ENCODE data around the gene PTPRK.

Gene PTPRK

GRCh38 chr6:128284128-128284527, 236.3 kb downstream of the PTPRK start:
- no peak for TF ChIP-seq NFIC (IDR thresholded peaks at IDR 0.05)
- no peak for TF ChIP-seq EGR1 (IDR thresholded peaks at IDR 0.05)
- TF ChIP-seq ZBTB7A (IDR thresholded peaks at IDR 0.05; ENCODE audit: low read depth): no peak
- TF ChIP-seq CEBPB (IDR thresholded peaks at IDR 0.05): no peak
- TF ChIP-seq YY1 (IDR thresholded peaks at IDR 0.05; ENCODE audit: low read depth): no peak

DNA sequence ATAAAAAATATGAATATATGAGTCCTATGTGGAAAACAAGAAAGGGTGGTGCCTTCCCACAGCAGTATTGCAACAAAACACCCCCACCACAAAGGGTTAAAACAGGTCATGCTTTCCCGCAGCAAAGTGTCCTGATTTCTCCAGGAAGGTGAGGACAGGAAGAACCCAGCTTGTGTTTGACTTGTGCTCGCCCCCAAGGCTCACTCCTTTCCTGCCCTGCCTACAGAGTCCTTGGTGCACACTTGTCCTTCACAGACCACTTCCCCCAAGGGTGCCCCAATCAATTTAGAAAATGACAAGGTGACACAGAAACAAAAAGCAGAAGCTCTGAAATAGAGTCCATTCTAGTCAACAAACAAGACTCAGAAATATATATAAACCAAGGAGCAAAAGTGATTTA, 237.4 kb downstream of the PTPRK start:
- TF ChIP-seq NFIC (IDR thresholded peaks at IDR 0.05) (no peak), ZBTB7A (IDR thresholded peaks at IDR 0.05; ENCODE audit: low read depth) (no peak), YY1 (IDR thresholded peaks at IDR 0.05; ENCODE audit: low read depth) (no peak), TAF1 (IDR thresholded peaks at IDR 0.05; ENCODE audit: low read depth) (no peak)

- TF ChIP-seq RAD21 (IDR thresholded peaks at IDR 0.05; ENCODE audit: low read depth) (no peak), EP300 (IDR thresholded peaks at IDR 0.05; ENCODE audit: borderline replicate concordance) (no peak), USF1 (IDR thresholded peaks at IDR 0.05) (no peak), TEAD4 (IDR thresholded peaks at IDR 0.05) (no peak), ZBTB7A (IDR thresholded peaks at IDR 0.05; ENCODE audit: low read depth) (no peak), CEBPB (IDR thresholded peaks at IDR 0.05) (no peak), EGR1 (IDR thresholded peaks at IDR 0.05) (no peak), TAF1 (IDR thresholded peaks at IDR 0.05; ENCODE audit: low read depth) (no peak), TCF12 (IDR thresholded peaks at IDR 0.05; ENCODE audit: low read depth) (no peak), YY1 (IDR thresholded peaks at IDR 0.05; ENCODE audit: low read depth) (no peak), FOXM1 (IDR thresholded peaks at IDR 0.05; ENCODE audit: borderline replicate concordance, low read depth) (no peak), NFIC (IDR thresholded peaks at IDR 0.05) (no peak), CREB1 (IDR thresholded peaks at IDR 0.05; ENCODE audit: low read depth) (no peak), REST (IDR thresholded peaks at IDR 0.05; ENCODE audit: low read depth) (no peak)
- TF ChIP-seq, protein P1, sequence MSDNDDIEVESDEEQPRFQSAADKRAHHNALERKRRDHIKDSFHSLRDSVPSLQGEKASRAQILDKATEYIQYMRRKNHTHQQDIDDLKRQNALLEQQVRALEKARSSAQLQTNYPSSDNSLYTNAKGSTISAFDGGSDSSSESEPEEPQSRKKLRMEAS (IDR thresholded peaks at IDR 0.05): no peak
These were observed 239.4 kb downstream of the PTPRK start for GRCh38 chr6:128280960-128281359.

GRCh38 chr6:128280066-128280465, 240.3 kb downstream of the PTPRK start:
- TF ChIP-seq ZBTB7A (IDR thresholded peaks at IDR 0.05; ENCODE audit: low read depth) (no peak), EP300 (IDR thresholded peaks at IDR 0.05; ENCODE audit: borderline replicate concordance) (no peak), NFIC (IDR thresholded peaks at IDR 0.05) (no peak), TAF1 (IDR thresholded peaks at IDR 0.05; ENCODE audit: low read depth) (no peak), CREB1 (IDR thresholded peaks at IDR 0.05; ENCODE audit: low read depth) (no peak)

- TF ChIP-seq EP300 (IDR thresholded peaks at IDR 0.05; ENCODE audit: borderline replicate concordance) (no peak), TEAD4 (IDR thresholded peaks at IDR 0.05) (no peak), YY1 (IDR thresholded peaks at IDR 0.05; ENCODE audit: low read depth) (no peak), NFIC (IDR thresholded peaks at IDR 0.05) (no peak), TAF1 (IDR thresholded peaks at IDR 0.05; ENCODE audit: low read depth) (no peak), RAD21 (IDR thresholded peaks at IDR 0.05; ENCODE audit: low read depth) (no peak), TCF12 (IDR thresholded peaks at IDR 0.05; ENCODE audit: low read depth) (no peak), REST (IDR thresholded peaks at IDR 0.05; ENCODE audit: low read depth) (no peak), EGR1 (IDR thresholded peaks at IDR 0.05) (no peak), ZBTB7A (IDR thresholded peaks at IDR 0.05; ENCODE audit: low read depth) (no peak), USF1 (IDR thresholded peaks at IDR 0.05) (no peak), CEBPB (IDR thresholded peaks at IDR 0.05) (no peak), CREB1 (IDR thresholded peaks at IDR 0.05; ENCODE audit: low read depth) (no peak), FOXM1 (IDR thresholded peaks at IDR 0.05; ENCODE audit: borderline replicate concordance, low read depth) (no peak)
- TF ChIP-seq, protein P1 (IDR thresholded peaks at IDR 0.05): no peak
These were observed 241.6 kb downstream of the PTPRK start for GRCh38 chr6:128278836-128279235.

DNA sequence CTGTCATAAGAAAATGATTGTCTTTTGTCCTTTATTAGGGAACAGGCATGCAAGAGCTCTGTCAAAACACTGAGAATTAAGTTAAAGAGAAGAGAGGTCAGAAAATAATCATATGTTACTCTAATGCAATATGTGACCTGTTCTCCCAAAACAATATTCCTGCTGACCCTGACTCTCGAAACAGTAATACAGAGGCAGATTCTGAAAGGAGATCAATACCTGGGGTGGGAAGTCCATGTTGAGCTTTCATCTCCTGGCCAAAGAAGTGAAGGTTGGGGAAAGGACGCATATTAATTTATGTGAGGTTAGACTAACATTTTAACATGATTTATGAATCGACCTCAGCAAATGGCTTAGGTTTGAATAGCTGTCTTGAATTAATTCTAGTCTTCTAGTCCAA, 243.0 kb downstream of the PTPRK start:
- TF ChIP-seq CREB1 (IDR thresholded peaks at IDR 0.05; ENCODE audit: low read depth) (no peak), FOXM1 (IDR thresholded peaks at IDR 0.05; ENCODE audit: borderline replicate concordance, low read depth) (no peak), ZBTB7A (IDR thresholded peaks at IDR 0.05; ENCODE audit: low read depth) (no peak), NFIC (IDR thresholded peaks at IDR 0.05) (no peak), EP300 (IDR thresholded peaks at IDR 0.05; ENCODE audit: borderline replicate concordance) (no peak), YY1 (IDR thresholded peaks at IDR 0.05; ENCODE audit: low read depth) (no peak), CEBPB (IDR thresholded peaks at IDR 0.05) (no peak), RAD21 (IDR thresholded peaks at IDR 0.05; ENCODE audit: low read depth) (no peak), TAF1 (IDR thresholded peaks at IDR 0.05; ENCODE audit: low read depth) (no peak), USF1 (IDR thresholded peaks at IDR 0.05) (no peak), EGR1 (IDR thresholded peaks at IDR 0.05) (no peak)
- TF ChIP-seq, protein P1 (IDR thresholded peaks at IDR 0.05): no peak

Measured in Ishikawa (cell line).